PFSK-1 (cell line): ENCODE measurements around the gene ZNF655.

Experiments
- FOXP2 ChIP-seq: optimal IDR thresholded peaks from 2 replicates; pipeline ENCODE3; 2011; ENCODE audit warnings: borderline replicate concordance, control low read depth, inconsistent platforms; ENCODE audit not compliant: insufficient read depth; ENCODE audit errors: extremely low read length, extremely low read depth
- POLR2AphosphoS5 ChIP-seq: IDR thresholded peaks from 2 replicates; pipeline ENCODE4 v1.6.1; 2012; ENCODE audit warnings: low read depth, mild to moderate bottlenecking, control low read depth, low read length, moderate library complexity
- REST ChIP-seq, 2 experiments: IDR thresholded peaks; 2 replicates each; pipeline versions ENCODE4 v1.6.1 to v1.8.0; 2011 to 2012; ENCODE audit warnings: low read depth in 2 of 2, low read length in 2 of 2, control low read depth in 1 of 2, inconsistent platforms in 1 of 2, mild to moderate bottlenecking in 1 of 2, moderate library complexity in 1 of 2; ENCODE audit not compliant: insufficient read depth in 1 of 2
- SIN3A ChIP-seq: IDR thresholded peaks from 2 replicates; pipeline ENCODE4 v1.6.1; 2012; ENCODE audit warnings: mild to moderate bottlenecking, low read length, moderate library complexity, borderline replicate concordance; ENCODE audit not compliant: insufficient read depth
- TAF1 ChIP-seq: IDR thresholded peaks from 2 replicates; pipeline ENCODE4 v1.6.1; 2012; ENCODE audit warnings: low read length, control low read depth, borderline replicate concordance; ENCODE audit not compliant: insufficient read depth

ZNF655 gene

GRCh38 chr7:99573257-99573656 lies 14.8 kb downstream of the ZNF655 start:
- no peak for TF ChIP-seq TAF1
- TF ChIP-seq POLR2AphosphoS5, result no peak
- no peak for TF ChIP-seq SIN3A
- TF ChIP-seq REST (IDR thresholded peaks at IDR 0.05; ENCODE audit: insufficient read depth in 1 of 2, low read depth in 2 of 2, low read length in 2 of 2), result no peak
- no peak for TF ChIP-seq FOXP2

- TF ChIP-seq TAF1 (no peak), POLR2AphosphoS5 (no peak), FOXP2 (no peak), SIN3A (no peak), REST (IDR thresholded peaks at IDR 0.05; ENCODE audit: insufficient read depth in 1 of 2, low read depth in 2 of 2, low read length in 2 of 2) (no peak)
Observed at GRCh38 chr7:99576251-99576650, 17.8 kb downstream of the ZNF655 start.

- TF ChIP-seq TAF1, result no peak
- TF ChIP-seq POLR2AphosphoS5, result no peak
- TF ChIP-seq FOXP2, result no peak
- TF ChIP-seq SIN3A, result no peak
- no peak for TF ChIP-seq REST (IDR thresholded peaks at IDR 0.05; ENCODE audit: insufficient read depth in 1 of 2, low read depth in 2 of 2, low read length in 2 of 2)
Observed at GRCh38 chr7:99579281-99579955, 21.0 kb downstream of the ZNF655 start.

GRCh38 chr7:99579956-99580777 lies 21.7 kb downstream of the ZNF655 start:
- TF ChIP-seq SIN3A (no peak), REST (IDR thresholded peaks at IDR 0.05; ENCODE audit: insufficient read depth in 1 of 2, low read depth in 2 of 2, low read length in 2 of 2) (no peak), FOXP2 (no peak)
